Activated naive CD4-positive, alpha-beta T cell treated with anti-CD3 and anti-CD28 coated beads, Interleukin-2, amount 50 U/mL, for 16 hours (primary cell): ENCODE measurements around the gene ASAP2.

Experiments
- DNase-seq: peaks from one replicate; pipeline ENCODE4 v3.0.0-alpha.2; 2020

The ASAP2 gene

GRCh38 chr2:9232166-9232479, 25.5 kb downstream of the ASAP2 start:
- DNase-seq, result no peak

DNA sequence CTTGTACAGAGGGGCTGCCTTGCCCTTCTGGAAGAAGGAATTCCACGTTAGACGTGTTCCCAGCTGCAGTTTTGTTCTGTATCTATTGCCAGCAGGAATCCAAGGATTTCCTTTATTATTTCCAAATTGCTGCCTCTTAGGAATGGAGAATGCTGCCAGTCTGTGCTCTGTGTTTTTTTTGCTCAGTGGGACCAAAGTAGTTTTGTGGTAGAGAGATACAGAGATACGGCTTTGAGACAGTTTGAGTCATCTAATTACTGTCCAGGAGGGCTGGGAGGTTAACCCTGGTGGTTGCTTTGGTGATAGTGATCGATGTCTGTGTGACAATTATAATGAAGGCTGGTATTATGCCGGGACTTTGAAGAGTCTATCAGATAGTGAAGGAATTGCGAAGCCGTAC, 26.3 kb downstream of the ASAP2 start:
- no peak for DNase-seq

- no peak for DNase-seq
Measured at GRCh38 chr2:9234680-9235146, 28.1 kb downstream of the ASAP2 start.

DNA sequence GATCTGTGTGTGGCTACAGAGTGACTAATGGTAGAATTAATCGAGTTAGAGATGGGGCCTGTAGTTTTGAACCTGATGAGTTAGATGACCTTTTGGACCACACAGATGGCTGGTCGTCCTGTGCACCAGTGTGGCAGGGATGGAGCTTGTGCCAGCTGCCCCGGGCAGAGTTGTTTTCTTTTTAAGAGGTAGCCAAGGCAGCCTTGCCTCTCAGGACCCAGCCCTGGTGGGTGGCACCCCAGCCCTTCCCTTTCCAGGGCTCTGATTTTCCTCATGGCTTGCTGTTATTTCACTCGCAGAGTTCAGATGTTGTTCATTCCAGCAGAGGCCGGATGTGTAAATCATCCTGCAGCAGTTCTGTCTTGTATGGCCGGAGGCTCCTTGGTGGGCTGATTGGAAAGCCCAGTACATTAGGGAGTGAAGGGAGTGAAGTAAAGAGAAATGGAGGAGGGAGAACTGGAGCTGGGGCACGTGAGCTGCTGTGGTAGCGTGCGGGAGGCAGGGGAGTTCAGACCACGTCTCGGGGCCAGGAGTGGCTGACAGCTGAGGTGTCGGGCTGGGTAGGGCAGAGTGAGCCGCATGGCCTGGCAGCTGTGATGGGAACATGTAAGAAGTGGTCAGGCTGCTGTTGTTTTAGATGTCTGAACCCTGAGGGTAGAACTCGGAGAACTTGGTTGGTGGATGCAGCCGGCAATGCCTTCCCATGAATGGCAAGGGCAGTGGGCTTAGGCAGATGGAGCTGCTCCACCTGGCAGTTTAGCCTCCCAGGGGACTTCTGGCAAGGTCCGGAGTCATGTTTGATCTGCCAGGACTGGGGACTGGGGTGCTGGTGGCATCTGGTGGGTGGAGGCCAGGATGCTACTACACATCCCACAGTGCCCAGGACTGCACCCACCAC, 28.8 kb downstream of the ASAP2 start:
- DNase-seq, result no peak

- no peak for DNase-seq
Measured at GRCh38 chr2:9236045-9236344, 29.4 kb downstream of the ASAP2 start.

DNA sequence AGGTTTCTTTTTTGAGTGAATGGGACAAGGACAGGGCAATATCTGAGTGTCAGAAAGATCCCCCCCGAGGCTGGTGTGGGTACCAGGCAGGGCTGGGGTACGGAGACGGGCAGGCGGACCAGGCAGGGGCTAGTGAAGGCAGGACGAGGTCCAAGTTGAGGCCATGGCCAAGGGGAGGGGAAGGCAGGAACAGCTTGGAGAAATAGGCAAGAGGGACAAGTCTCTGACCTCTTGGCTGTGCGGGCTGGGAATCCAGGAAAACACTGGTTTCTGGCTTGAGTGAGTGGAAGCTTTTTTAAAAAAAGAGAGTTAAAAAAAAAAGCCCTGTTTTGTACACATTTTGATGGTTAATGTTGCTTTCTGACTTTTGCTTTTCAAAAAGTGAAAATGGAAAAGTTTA, 30.3 kb downstream of the ASAP2 start:
- DNase-seq, result no peak

GRCh38 chr2:9237831-9238230, 31.2 kb downstream of the ASAP2 start:
- no peak for DNase-seq

DNA sequence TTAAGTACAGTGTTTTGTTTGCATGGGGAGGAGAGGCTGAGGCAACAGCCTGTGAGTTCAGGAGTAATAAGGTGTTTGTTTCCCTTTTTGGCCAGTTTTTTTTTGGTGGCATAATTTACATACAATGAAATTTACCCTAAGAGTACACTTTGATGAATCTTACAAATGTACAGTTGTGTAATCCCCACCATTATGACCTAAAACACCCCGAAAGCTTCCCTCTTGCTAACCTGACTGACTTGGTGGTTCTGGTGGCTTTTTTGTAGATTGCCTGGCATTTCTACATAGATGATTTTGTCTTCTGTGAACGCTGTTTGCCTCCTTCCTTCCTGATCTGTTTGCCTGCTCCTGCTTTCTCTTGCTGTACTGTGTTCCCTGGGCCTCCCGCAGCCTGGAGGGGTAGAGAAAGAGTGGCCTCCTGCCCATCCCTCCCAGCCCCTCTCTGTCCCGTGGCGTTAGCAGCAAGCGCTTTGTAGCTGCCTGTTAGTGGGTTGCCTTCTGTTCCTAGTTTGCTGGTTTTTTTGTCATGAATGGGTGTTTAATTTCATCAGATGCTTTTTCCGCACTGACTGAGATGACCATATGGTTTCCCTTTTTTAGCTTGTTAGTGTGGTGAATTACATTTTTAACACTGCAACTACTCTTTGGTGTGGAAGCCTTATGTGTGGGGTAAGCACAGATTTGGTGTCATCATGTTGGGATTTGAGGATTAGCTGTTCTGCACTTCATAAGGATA, 32.1 kb downstream of the ASAP2 start:
- no peak for DNase-seq

DNA sequence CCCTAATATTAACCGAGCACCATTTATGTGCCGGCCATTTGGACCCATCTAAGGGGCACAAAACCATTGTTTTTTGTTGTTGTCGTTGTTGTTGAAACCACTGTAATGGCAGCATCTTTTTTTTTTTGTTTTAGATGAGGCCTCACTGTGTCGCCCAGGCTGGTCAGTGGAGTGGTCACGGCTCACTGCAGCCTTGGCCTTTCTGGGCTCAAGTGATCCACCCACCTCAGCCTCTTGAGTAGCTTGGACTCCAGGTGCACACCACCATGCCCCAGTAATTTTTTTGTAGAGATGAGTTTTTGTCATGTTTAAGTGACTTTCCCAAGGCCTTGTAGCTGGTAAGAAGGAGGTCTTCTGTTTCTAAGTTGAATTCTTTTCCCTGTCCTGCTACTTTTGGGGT, 33.0 kb downstream of the ASAP2 start:
- DNase-seq, result no peak

DNA sequence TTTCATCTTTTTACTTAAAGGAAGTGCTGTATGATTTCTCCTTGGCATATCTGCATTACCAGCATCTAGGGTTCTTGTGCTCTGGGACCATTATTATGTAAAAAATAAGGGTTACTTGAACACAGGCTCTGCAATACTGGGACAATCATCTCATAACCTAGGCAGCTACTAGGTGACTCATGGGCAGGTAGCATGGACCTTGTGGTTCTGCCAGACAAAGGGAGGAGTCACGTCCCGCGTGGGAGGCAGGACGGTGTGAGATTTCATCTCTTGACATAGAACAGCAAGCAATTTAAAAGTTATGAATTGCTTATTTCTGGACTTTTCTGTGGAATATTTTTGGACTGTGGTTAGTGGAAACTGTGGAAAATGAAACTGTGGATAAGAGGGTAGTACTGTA, 34.1 kb downstream of the ASAP2 start:
- no peak for DNase-seq

GRCh38 chr2:9241233-9241632, 34.6 kb downstream of the ASAP2 start:
- no peak for DNase-seq

DNA sequence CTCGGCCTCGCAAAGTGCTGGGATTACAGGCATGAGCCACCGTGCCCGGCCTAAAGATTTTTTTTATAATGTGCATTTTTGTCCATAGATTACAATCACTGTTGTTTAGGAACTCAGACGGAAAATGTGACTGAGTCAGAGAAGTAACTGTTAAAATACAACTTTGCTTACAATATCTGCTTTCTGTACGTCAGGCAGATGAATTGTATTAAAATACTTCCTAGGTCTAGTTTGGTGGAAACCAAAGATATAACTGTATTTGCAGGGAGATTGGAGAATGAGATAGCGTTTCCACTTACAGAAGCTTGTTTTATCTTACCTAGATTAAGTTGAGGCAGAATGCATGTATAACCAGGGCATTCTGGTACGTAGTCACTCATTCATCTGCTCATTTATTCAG, 36.7 kb downstream of the ASAP2 start:
- DNase-seq, result no peak

GRCh38 chr2:9244985-9245544, 38.5 kb downstream of the ASAP2 start:
- no peak for DNase-seq

DNA sequence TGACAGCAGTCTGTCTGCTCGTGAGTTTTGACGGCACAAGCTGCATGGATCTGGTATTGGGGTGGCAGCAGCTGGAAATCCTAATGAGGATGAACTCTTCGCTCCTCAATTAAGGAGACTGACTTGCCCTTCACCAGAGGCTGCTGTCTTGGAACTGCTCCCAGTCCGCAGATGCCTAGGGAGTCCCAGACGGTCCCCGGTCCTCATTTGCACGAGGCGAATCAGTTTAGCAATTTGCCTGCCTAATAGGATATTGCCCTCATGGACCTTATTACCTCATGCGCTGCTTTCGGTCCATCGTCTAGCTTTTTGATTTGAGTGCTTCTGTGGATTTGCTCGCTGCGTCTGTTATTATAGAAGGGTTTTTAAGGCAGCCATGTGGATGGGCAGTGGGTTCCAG, 40.6 kb downstream of the ASAP2 start:
- DNase-seq, result no peak

- no peak for DNase-seq
Measured at GRCh38 chr2:9247786-9248185, 41.2 kb downstream of the ASAP2 start.

GRCh38 chr2:9248363-9248762, 41.8 kb downstream of the ASAP2 start:
- DNase-seq, result no peak

- no peak for DNase-seq
Measured at GRCh38 chr2:9249020-9249800, 42.6 kb downstream of the ASAP2 start.

- DNase-seq, result no peak
Measured at GRCh38 chr2:9250091-9250490, 43.5 kb downstream of the ASAP2 start.

- no peak for DNase-seq
Measured at GRCh38 chr2:9250498-9251153, 44.0 kb downstream of the ASAP2 start.

DNA sequence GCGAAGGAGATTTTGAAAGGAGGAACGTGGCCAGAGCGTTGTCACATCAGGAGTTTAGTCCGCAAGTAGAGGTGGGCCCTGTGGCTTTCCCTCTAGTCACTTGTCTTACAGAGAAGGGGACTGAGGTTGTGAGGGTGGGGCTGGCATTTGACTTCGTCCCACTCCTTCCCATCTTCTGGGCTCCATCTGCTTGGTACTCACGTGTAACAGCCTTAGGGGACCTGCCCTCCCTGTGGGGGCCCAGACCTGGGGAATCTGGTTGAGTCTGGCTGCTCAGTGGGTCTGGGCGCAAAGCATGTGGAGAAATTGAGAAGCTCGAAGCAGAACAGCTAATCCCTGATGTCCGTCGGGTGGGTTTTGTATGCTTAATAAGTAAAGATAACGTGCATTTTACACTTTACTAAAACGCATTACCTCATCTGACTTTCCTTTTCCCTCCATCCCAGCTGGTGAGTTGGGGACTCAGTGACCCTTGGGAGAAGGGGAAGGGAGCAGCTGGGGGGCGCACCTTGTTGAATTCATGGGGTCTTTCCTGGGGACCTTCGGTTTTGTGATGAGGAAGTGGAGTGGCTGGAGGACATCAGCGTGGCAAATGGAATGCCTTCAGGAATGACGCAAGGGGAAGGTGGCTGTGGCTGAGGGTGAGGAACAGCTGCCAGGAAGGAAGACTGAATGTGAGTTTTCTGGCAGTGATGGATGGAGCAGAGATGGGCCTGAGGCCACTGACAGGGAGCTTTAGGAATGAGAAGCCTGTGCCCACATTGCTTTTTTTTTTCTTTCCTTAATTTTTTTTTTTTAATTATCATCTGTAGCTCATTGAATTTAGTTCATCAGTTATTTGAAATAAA, 44.8 kb downstream of the ASAP2 start:
- DNase-seq, result no peak

GRCh38 chr2:9252002-9252357, 45.4 kb downstream of the ASAP2 start:
- no peak for DNase-seq

- no peak for DNase-seq
Measured at GRCh38 chr2:9255416-9255815, 48.8 kb downstream of the ASAP2 start.
